Lung (tissue), 12 donors: ENCODE data around the gene TFAM. TPM values are rescaled to one million over a fixed set of nuclear protein-coding genes. Genes with fewer than 3 reads are reported as not detected.
A peak's percentile ranks its signal among the peaks of the same experiment; 100 is the strongest.

Experiments used
- ATAC-seq: fragments of 200-7000 bp; cut with Tn5 transposase; one replicate; pipeline ENCODE4 v1.9.1; 2020; ENCODE audit warnings: moderate number of reproducible peaks; ENCODE audit not compliant: insufficient read depth, low FRiP score
- DNase-seq, 3 donors: peaks; one replicate each; pipeline ENCODE4 v3.0.0-alpha.2; 2013 to 2017
- H3K27ac ChIP-seq, 2 donors: one replicate each; pipeline ENCODE4 v1.5.1; 2013; ENCODE audit warnings: mild to moderate bottlenecking in 2 of 2, moderate library complexity in 2 of 2, control low read depth in 1 of 2, inconsistent platforms in 1 of 2, low read depth in 1 of 2, low read length in 1 of 2
- H3K27me3 ChIP-seq, 3 donors: one replicate each; pipeline ENCODE4 v1.5.1; 2013; ENCODE audit warnings: low read length in 2 of 3; ENCODE audit not compliant: control insufficient read depth in 3 of 3, insufficient read depth in 3 of 3
- H3K36me3 ChIP-seq, 4 donors: one replicate each; pipeline ENCODE4 v1.5.1; 2013; ENCODE audit warnings: low read length in 4 of 4, mild to moderate bottlenecking in 1 of 4, moderate library complexity in 1 of 4; ENCODE audit not compliant: control insufficient read depth in 4 of 4, insufficient read depth in 4 of 4
- H3K4me1 ChIP-seq, 5 donors: one replicate each; pipeline ENCODE4 v1.5.1; 2013; ENCODE audit warnings: low read length in 5 of 5, mild to moderate bottlenecking in 2 of 5, moderate library complexity in 1 of 5; ENCODE audit not compliant: control insufficient read depth in 5 of 5, insufficient read depth in 5 of 5
- H3K4me3 ChIP-seq: one replicate; pipeline ENCODE4 v1.5.1; 2013; ENCODE audit warnings: mild to moderate bottlenecking, control low read depth, moderate library complexity
- H3K9ac ChIP-seq, 2 donors: one replicate each; pipeline ENCODE4 v1.5.1; 2013; ENCODE audit warnings: low read length in 2 of 2, control low read depth in 1 of 2; ENCODE audit not compliant: insufficient read depth in 1 of 2
- H3K9me3 ChIP-seq, 4 donors: one replicate each; pipeline ENCODE4 v1.5.1; 2013; ENCODE audit warnings: low read length in 3 of 4, mild to moderate bottlenecking in 1 of 4, moderate library complexity in 1 of 4; ENCODE audit not compliant: control insufficient read depth in 4 of 4, insufficient read depth in 3 of 4
- CTCF ChIP-seq: IDR thresholded peaks from 2 replicates; pipeline ENCODE4 v1.5.1; 2012; ENCODE audit warnings: mild to moderate bottlenecking; ENCODE audit errors: control extremely low read depth, extremely low read depth
- WGBS, 2 donors: extraction: QIAGEN DNeasy Blood & Tissue Kit; methylation state at CpG; one replicate each; pipeline ENCODE4 v1.1.7; 2013; 5-methylcytosine and 5-hydroxymethylcytosine counted together
- polyA plus RNA-seq, 2 donors: library from polyadenylated mRNA; stranded (reverse); fragments of 200-250 nt; gene quantifications; one replicate each; pipeline ENCODE4 v1.2.1, GENCODE V29; 2013
- total RNA-seq, 2 donors: library from RNA; depleted of rRNA in 1 of 2; stranded (reverse); fragments of >200 nt in 1 of 2; gene quantifications; one replicate each; pipeline ENCODE4 v1.2.1, GENCODE V29; 2014 to 2021
- donor health status: control.
- donor health status: control.
- donor health status: Bipolar disorder and iron deficiency.
- donor health status: healthy.
- donor health status: DM: yes; HTN: yes; CAD: no.

Gene TFAM
- total and polyA plus RNA-seq, 4 donors, result 5.9 to 27.0 (median 20.9) TPM

- Histone ChIP-seq H3K4me3 (no peak overlapping the region), H3K27ac (no peak overlapping the region), H3K4me1 (peaks cover 0 to 40% (median 8%) of the 10 kb centered on the region in 5 donors), H3K27me3 (no peaks in the 10 kb centered on the region), H3K9me3 (no peaks in the 10 kb centered on the region), H3K36me3 (no peaks in the 10 kb centered on the region), H3K9ac (no peak overlapping the region)
- DNase-seq (peak; percentile 64 to 91 (median 90)), ATAC-seq (no peak)
- TF ChIP-seq CTCF, result no peak
- 80 to 82% methylated on average over 2 of the region's 2 CpGs for WGBS, 2 donors
These were observed 47.9 kb downstream of the TFAM start for GRCh38 chr10:58433066-58433465.

- H3K27ac ChIP-seq, result no peak overlapping the region
- H3K27me3 ChIP-seq, result no peaks in the 10 kb centered on the region
- H3K4me1 ChIP-seq, result peaks cover 0 to 45% (median 8%) of the 10 kb centered on the region in 5 donors
- ATAC-seq (no peak), DNase-seq (peak; percentile 31 to 84 (median 73))
- 84 to 94% methylated on average over 5 of the region's 5 CpGs for WGBS, 2 donors
- TF ChIP-seq CTCF, result no peak
- no peaks in the 10 kb centered on the region for H3K36me3 ChIP-seq
- no peaks in the 10 kb centered on the region for H3K9me3 ChIP-seq
- H3K9ac ChIP-seq, result no peak overlapping the region
- H3K4me3 ChIP-seq, result no peak overlapping the region
These were observed 48.4 kb downstream of the TFAM start for GRCh38 chr10:58433571-58433970.

GRCh38 chr10:58435297-58435985, 50.2 kb downstream of the TFAM start:
- peaks cover 0 to 52% (median 8%) of the 10 kb centered on the region in 5 donors for H3K4me1 ChIP-seq
- no peak overlapping the region for H3K27ac ChIP-seq
- H3K9ac ChIP-seq, result no peak overlapping the region
- peak; percentile 82 for ATAC-seq
- no peak for TF ChIP-seq CTCF
- peak; percentile 56 to 74 (median 67) for DNase-seq
- H3K36me3 ChIP-seq, result no peaks in the 10 kb centered on the region
- H3K27me3 ChIP-seq, result no peaks in the 10 kb centered on the region
- H3K9me3 ChIP-seq, result peaks cover 0 to 3% (median under 1%) of the 10 kb centered on the region in 4 donors
- no peak overlapping the region for H3K4me3 ChIP-seq
- 28 to 35% methylated on average over 2 of the region's 2 CpGs for WGBS, 2 donors

GRCh38 chr10:58436071-58436470, 50.9 kb downstream of the TFAM start:
- Histone ChIP-seq H3K4me3 (no peak overlapping the region), H3K27ac (no peak overlapping the region), H3K4me1 (peaks cover 0 to 52% (median 8%) of the 10 kb centered on the region in 5 donors), H3K9ac (no peak overlapping the region), H3K9me3 (peaks cover 0 to 3% (median under 1%) of the 10 kb centered on the region in 4 donors), H3K27me3 (no peaks in the 10 kb centered on the region), H3K36me3 (no peaks in the 10 kb centered on the region)
- ATAC-seq, result no peak
- DNase-seq, result peak; percentile 26 to 59 (median 51)
- WGBS, 2 donors, result 19 to 30% methylated on average over 4 of the region's 4 CpGs
- no peak for TF ChIP-seq CTCF
